NCI-H2196 treated with DMSO at 0.1 percent for 48 hours (cell line): Measurements from ENCODE around the gene ZDHHC4.

Experiments
- DNase-seq: peaks from one replicate; lab custom pipeline; 2025; ENCODE audit not compliant: unreplicated experiment; lab: John Stamatoyannopoulos, UW

Gene ZDHHC4

GRCh38 chr7:6577369-6578113 lies at the start of gene ZDHHC4:
Gene ZDHHC4, plus strand, starts transcription at chr7:6577454. Its CDS starts 3,108 bp downstream, at chr7:6580562.
- DNase-seq, result peak; percentile 79

GRCh38 chr7:6528401-6529130 lies 48.7 kb upstream of the ZDHHC4 start:
- no peak for DNase-seq

- DNase-seq, result no peak
These were observed 47.6 kb upstream of the ZDHHC4 start for GRCh38 chr7:6529643-6530042.

- no peak for DNase-seq
These were observed 46.4 kb upstream of the ZDHHC4 start for GRCh38 chr7:6530626-6531491.

- DNase-seq, result no peak
These were observed 45.6 kb upstream of the ZDHHC4 start for GRCh38 chr7:6531492-6532279.

GRCh38 chr7:6532516-6532915 lies 44.7 kb upstream of the ZDHHC4 start:
- no peak for DNase-seq

GRCh38 chr7:6533893-6534495 lies 43.3 kb upstream of the ZDHHC4 start:
- no peak for DNase-seq

GRCh38 chr7:6536262-6537260 lies 40.7 kb upstream of the ZDHHC4 start:
- no peak for DNase-seq

GRCh38 chr7:6542368-6542767 lies 34.9 kb upstream of the ZDHHC4 start:
- DNase-seq, result no peak

GRCh38 chr7:6545398-6546126 lies 31.7 kb upstream of the ZDHHC4 start:
- DNase-seq, result no peak

GRCh38 chr7:6546498-6547251 lies 30.6 kb upstream of the ZDHHC4 start:
- DNase-seq, result no peak

- DNase-seq, result no peak
These were observed 29.9 kb upstream of the ZDHHC4 start for GRCh38 chr7:6547400-6547799.

- no peak for DNase-seq
These were observed 26.2 kb upstream of the ZDHHC4 start, which contains the start of gene GRID2IP for GRCh38 chr7:6551016-6551511. Gene GRID2IP, minus strand, starts transcription at chr7:6551461. Its CDS starts 25 bp downstream, at chr7:6551436.

- DNase-seq, result no peak
These were observed 23.7 kb upstream of the ZDHHC4 start for GRCh38 chr7:6553448-6554044.

- no peak for DNase-seq
These were observed 22.4 kb upstream of the ZDHHC4 start for GRCh38 chr7:6554848-6555247.

GRCh38 chr7:6556196-6556595 lies 21.1 kb upstream of the ZDHHC4 start:
- no peak for DNase-seq

GRCh38 chr7:6558837-6559236 lies 18.4 kb upstream of the ZDHHC4 start:
- DNase-seq, result no peak
